HEK293 (cell line): Measurements from ENCODE around the gene EPB41L2.

Experiments used
- CTCF ChIA-PET: fragments of 350-600 bp; formaldehyde crosslinking; extraction: SDS; loops from one replicate; lab custom pipeline; 2021; ENCODE audit warnings: antibody characterized with exemption; lab: Yijun Ruan, JAX
- POLR2A ChIA-PET: fragments of 300-600 bp; formaldehyde crosslinking; extraction: SDS; loops from one replicate; lab custom pipeline; 2020; ENCODE audit warnings: antibody characterized with exemption, inconsistent platforms; lab: Yijun Ruan, JAX
- H3K27ac ChIP-seq: fragments of 200-500 bp; sonication (Bioruptor generic); 2 replicates; pipeline ENCODE4 v1.5.1; 2014; ENCODE audit warnings: low read depth, low read length, control low read depth, inconsistent platforms; ENCODE audit errors: extremely low read depth
- H3K36me3 ChIP-seq, 2 experiments: fragments of 200-500 bp in 1 of 2; sonication (Bioruptor generic) in 1 of 2; 1 replicate in 1 of 2; 2 replicates in 1 of 2; pipeline ENCODE4 v1.5.1; 2014 to 2017; ENCODE audit warnings: inconsistent platforms in 2 of 2, low read length in 2 of 2; ENCODE audit not compliant: control insufficient read depth in 2 of 2, insufficient read depth in 1 of 2
- H3K4me1 ChIP-seq: fragments of 200-500 bp; sonication (Bioruptor generic); 2 replicates; pipeline ENCODE4 v1.5.1; 2014; ENCODE audit warnings: mild to moderate bottlenecking, low read length, inconsistent platforms; ENCODE audit not compliant: control insufficient read depth, insufficient read depth
- H3K4me3 ChIP-seq: 2 replicates; pipeline ENCODE4 v1.5.1; 2011; ENCODE audit warnings: low read depth, mild to moderate bottlenecking, control low read depth, low read length, moderate library complexity
- H3K9me3 ChIP-seq: fragments of 200-500 bp; sonication (Bioruptor generic); 2 replicates; pipeline ENCODE4 v1.5.1; 2014; ENCODE audit warnings: low read depth, low read length, inconsistent platforms; ENCODE audit not compliant: control insufficient read depth, insufficient read depth
- BCL11B ChIP-seq: fragments of 450-650 bp; formaldehyde crosslinking; IDR thresholded peaks from 2 replicates; pipeline ENCODE4 v1.5.1; 2016; ENCODE audit warnings: low read depth, missing biosample characterization, missing genetic modification characterization
- FEZF1 ChIP-seq: fragments of 450-650 bp; formaldehyde crosslinking; IDR thresholded peaks from 2 replicates; pipeline ENCODE4 v1.5.1; 2016; ENCODE audit warnings: missing biosample characterization, missing genetic modification characterization
- GFI1B ChIP-seq: fragments of 450-650 bp; formaldehyde crosslinking; IDR thresholded peaks from 2 replicates; pipeline ENCODE4 v1.5.1; 2016; ENCODE audit warnings: missing biosample characterization, missing genetic modification characterization
- GLIS1 ChIP-seq: fragments of 450-650 bp; formaldehyde crosslinking; IDR thresholded peaks from 2 replicates; pipeline ENCODE4 v1.5.1; 2016; ENCODE audit warnings: missing biosample characterization, missing genetic modification characterization
- KLF1 ChIP-seq: fragments of 450-650 bp; formaldehyde crosslinking; IDR thresholded peaks from 2 replicates; pipeline ENCODE4 v1.5.1; 2016; ENCODE audit warnings: missing biosample characterization, missing genetic modification characterization
- KLF8 ChIP-seq: fragments of 450-650 bp; formaldehyde crosslinking; IDR thresholded peaks from 2 replicates; pipeline ENCODE4 v1.5.1; 2016; ENCODE audit warnings: missing biosample characterization, missing genetic modification characterization
- MZF1 ChIP-seq: fragments of 450-650 bp; formaldehyde crosslinking; IDR thresholded peaks from 2 replicates; pipeline ENCODE4 v1.5.1; 2017; ENCODE audit warnings: missing biosample characterization, missing genetic modification characterization, borderline replicate concordance
- PATZ1 ChIP-seq: fragments of 450-650 bp; formaldehyde crosslinking; IDR thresholded peaks from 2 replicates; pipeline ENCODE4 v1.5.1; 2016; ENCODE audit warnings: missing biosample characterization, missing genetic modification characterization
- TCF7L2 ChIP-seq: IDR thresholded peaks from 2 replicates; pipeline ENCODE4 v1.6.1; 2011; ENCODE audit warnings: low read depth, mild to moderate bottlenecking, inconsistent platforms, low read length, moderate library complexity, borderline replicate concordance
- TRIM28 ChIP-seq: IDR thresholded peaks from 2 replicates; pipeline ENCODE4 v1.6.1; 2011; ENCODE audit warnings: low read length, control low read depth, borderline replicate concordance
- WT1 ChIP-seq: fragments of 450-650 bp; formaldehyde crosslinking; IDR thresholded peaks from 2 replicates; pipeline ENCODE4 v1.5.1; 2016; ENCODE audit warnings: missing biosample characterization, missing genetic modification characterization
- ZFP41 ChIP-seq: fragments of 450-650 bp; formaldehyde crosslinking; IDR thresholded peaks from 2 replicates; pipeline ENCODE4 v1.5.1; 2016; ENCODE audit warnings: missing biosample characterization, missing genetic modification characterization, borderline replicate concordance
- ZNF132 ChIP-seq: fragments of 450-650 bp; formaldehyde crosslinking; IDR thresholded peaks from 2 replicates; pipeline ENCODE4 v1.5.1; 2017; ENCODE audit warnings: missing biosample characterization, missing genetic modification characterization, borderline replicate concordance
- ZNF175 ChIP-seq: fragments of 450-650 bp; formaldehyde crosslinking; IDR thresholded peaks from 2 replicates; pipeline ENCODE4 v1.5.1; 2016; ENCODE audit warnings: missing biosample characterization, missing genetic modification characterization
- ZNF184 ChIP-seq: fragments of 450-650 bp; IDR thresholded peaks from 2 replicates; pipeline ENCODE4 v1.5.1; 2018; ENCODE audit warnings: missing biosample characterization, mild to moderate bottlenecking, missing genetic modification characterization
- ZNF214 ChIP-seq: fragments of 450-650 bp; formaldehyde crosslinking; IDR thresholded peaks from 2 replicates; pipeline ENCODE4 v1.5.1; 2017; ENCODE audit warnings: missing biosample characterization, mild to moderate bottlenecking, missing genetic modification characterization, borderline replicate concordance
- ZNF37A ChIP-seq: fragments of 450-650 bp; IDR thresholded peaks from 2 replicates; pipeline ENCODE4 v1.5.1; 2018; ENCODE audit warnings: missing biosample characterization, missing genetic modification characterization
- ZNF426 ChIP-seq: fragments of 450-650 bp; formaldehyde crosslinking; IDR thresholded peaks from 2 replicates; pipeline ENCODE4 v1.5.1; 2017; ENCODE audit warnings: missing biosample characterization, missing genetic modification characterization, mild to moderate bottlenecking, inconsistent platforms, moderate library complexity
- ZNF501 ChIP-seq: fragments of 450-650 bp; formaldehyde crosslinking; IDR thresholded peaks from 2 replicates; pipeline ENCODE4 v1.5.1; 2016; ENCODE audit warnings: missing biosample characterization, missing genetic modification characterization
- ZNF600 ChIP-seq: fragments of 450-650 bp; formaldehyde crosslinking; IDR thresholded peaks from 2 replicates; pipeline ENCODE4 v1.5.1; 2016; ENCODE audit warnings: missing biosample characterization, missing genetic modification characterization
- ZNF658 ChIP-seq: fragments of 450-650 bp; formaldehyde crosslinking; IDR thresholded peaks from 2 replicates; pipeline ENCODE4; 2016; ENCODE audit warnings: missing biosample characterization, missing genetic modification characterization
- ZNF776 ChIP-seq: fragments of 450-650 bp; formaldehyde crosslinking; IDR thresholded peaks from 2 replicates; pipeline ENCODE4 v1.5.0; 2017; ENCODE audit warnings: missing biosample characterization, missing genetic modification characterization, borderline replicate concordance
- ZNF785 ChIP-seq: fragments of 450-650 bp; formaldehyde crosslinking; IDR thresholded peaks from 2 replicates; pipeline ENCODE4 v1.5.1; 2016; ENCODE audit warnings: missing biosample characterization, missing genetic modification characterization
- TF ChIP-seq, protein P1 (sequence below): fragments of 450-650 bp; formaldehyde crosslinking; IDR thresholded peaks from 2 replicates; pipeline ENCODE4 v1.5.1; 2016; ENCODE audit warnings: missing biosample characterization, missing genetic modification characterization
- TF ChIP-seq, protein P2 (sequence below): fragments of 450-650 bp; formaldehyde crosslinking; IDR thresholded peaks from 2 replicates; pipeline ENCODE4 v1.5.1; 2016; ENCODE audit warnings: missing biosample characterization, missing genetic modification characterization
- TF ChIP-seq, protein P3 (sequence below): fragments of 450-650 bp; formaldehyde crosslinking; IDR thresholded peaks from 2 replicates; pipeline ENCODE4; 2016; ENCODE audit warnings: missing biosample characterization, missing genetic modification characterization
- TF ChIP-seq, protein P4 (sequence below): fragments of 450-650 bp; formaldehyde crosslinking; IDR thresholded peaks from 2 replicates; pipeline ENCODE4 v1.5.1; 2016; ENCODE audit warnings: missing biosample characterization, missing genetic modification characterization, borderline replicate concordance

The EPB41L2 gene

GRCh38 chr6:130958468-130958867, 104.6 kb downstream of the EPB41L2 start (continued):
- TF ChIP-seq, protein P1, sequence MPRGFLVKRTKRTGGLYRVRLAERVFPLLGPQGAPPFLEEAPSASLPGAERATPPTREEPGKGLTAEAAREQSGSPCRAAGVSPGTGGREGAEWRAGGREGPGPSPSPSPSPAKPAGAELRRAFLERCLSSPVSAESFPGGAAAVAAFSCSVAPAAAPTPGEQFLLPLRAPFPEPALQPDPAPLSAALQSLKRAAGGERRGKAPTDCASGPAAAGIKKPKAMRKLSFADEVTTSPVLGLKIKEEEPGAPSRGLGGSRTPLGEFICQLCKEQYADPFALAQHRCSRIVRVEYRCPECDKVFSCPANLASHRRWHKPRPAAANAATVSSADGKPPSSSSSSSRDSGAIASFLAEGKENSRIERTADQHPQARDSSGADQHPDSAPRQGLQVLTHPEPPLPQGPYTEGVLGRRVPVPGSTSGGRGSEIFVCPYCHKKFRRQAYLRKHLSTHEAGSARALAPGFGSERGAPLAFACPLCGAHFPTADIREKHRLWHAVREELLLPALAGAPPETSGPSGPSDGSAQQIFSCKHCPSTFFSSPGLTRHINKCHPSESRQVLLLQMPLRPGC (tag by site-specific recombination) = peak; percentile 50; the same call in 1 of the 2 replicates
- peak; percentile 31; the same call in 1 of the 2 replicates for TF ChIP-seq PATZ1 (tag by site-specific recombination)
- TF ChIP-seq ZNF600 (tag by site-specific recombination) = 0 out of 2 replicates have a peak, but pooled peaks have one; percentile 44
- TF ChIP-seq, protein P2, sequence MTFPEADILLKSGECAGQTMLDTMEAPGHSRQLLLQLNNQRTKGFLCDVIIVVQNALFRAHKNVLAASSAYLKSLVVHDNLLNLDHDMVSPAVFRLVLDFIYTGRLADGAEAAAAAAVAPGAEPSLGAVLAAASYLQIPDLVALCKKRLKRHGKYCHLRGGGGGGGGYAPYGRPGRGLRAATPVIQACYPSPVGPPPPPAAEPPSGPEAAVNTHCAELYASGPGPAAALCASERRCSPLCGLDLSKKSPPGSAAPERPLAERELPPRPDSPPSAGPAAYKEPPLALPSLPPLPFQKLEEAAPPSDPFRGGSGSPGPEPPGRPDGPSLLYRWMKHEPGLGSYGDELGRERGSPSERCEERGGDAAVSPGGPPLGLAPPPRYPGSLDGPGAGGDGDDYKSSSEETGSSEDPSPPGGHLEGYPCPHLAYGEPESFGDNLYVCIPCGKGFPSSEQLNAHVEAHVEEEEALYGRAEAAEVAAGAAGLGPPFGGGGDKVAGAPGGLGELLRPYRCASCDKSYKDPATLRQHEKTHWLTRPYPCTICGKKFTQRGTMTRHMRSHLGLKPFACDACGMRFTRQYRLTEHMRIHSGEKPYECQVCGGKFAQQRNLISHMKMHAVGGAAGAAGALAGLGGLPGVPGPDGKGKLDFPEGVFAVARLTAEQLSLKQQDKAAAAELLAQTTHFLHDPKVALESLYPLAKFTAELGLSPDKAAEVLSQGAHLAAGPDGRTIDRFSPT = no peak
- peak; percentile 75 for TF ChIP-seq WT1 (tag by site-specific recombination)
- TF ChIP-seq FEZF1 (tag by site-specific recombination) = peak; percentile 19; the same call in 1 of the 2 replicates

DNA sequence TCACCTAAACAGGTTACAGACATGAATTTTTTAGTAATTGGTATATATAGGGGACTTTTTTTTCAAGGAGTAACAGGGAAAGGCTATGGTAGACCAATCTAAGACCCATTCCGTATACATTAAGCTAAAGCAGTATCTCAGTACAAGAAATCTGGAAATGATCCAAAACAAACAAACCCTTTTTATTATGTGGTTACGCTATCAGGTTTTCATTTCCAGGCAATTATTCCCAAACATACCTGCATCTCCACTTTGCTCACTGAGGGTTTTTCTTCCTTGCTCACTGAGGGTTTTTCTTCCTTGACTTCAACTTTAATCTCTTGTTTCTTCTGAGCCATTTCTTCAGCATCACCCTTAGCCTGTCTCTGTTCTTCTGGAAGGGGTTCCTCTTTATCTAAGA, 107.3 kb downstream of the EPB41L2 start:
- POLR2A ChIA-PET = interaction anchor here (0.5 to 1.1 kb wide), 3 partner anchors 29 to 105 kb away, joined by 3 read pairs; no protein-coding TSS in a partner anchor
- no peak overlapping the region for H3K4me3 ChIP-seq
- CTCF ChIA-PET = interaction anchor here (0.6 to 0.8 kb wide), 2 partner anchors 17 to 36 kb away, joined by 3 to 5 read pairs; no protein-coding TSS in a partner anchor
- peaks cover 45% of the 10 kb centered on the region for H3K4me1 ChIP-seq
- H3K27ac ChIP-seq = peak overlapping the region; percentile 79
- no peaks in the 10 kb centered on the region for H3K36me3 ChIP-seq
- H3K9me3 ChIP-seq = no peaks in the 10 kb centered on the region
- TF ChIP-seq ZNF658 (no peak), TCF7L2 (peak; percentile 34; the same call in 1 of the 2 replicates), ZNF501 (tag by site-specific recombination) (no peak), MZF1 (tag by site-specific recombination) (no peak), GLIS1 (tag by site-specific recombination) (no peak), ZNF132 (tag by site-specific recombination) (no peak), ZNF776 (tag by site-specific recombination) (no peak), ZNF37A (tag by site-specific recombination) (0 out of 2 replicates have a peak, but pooled peaks have one; percentile 26), ZNF785 (tag by site-specific recombination) (no peak), ZNF214 (tag by site-specific recombination) (no peak), KLF8 (tag by site-specific recombination) (peak; percentile 59; the same call in 1 of the 2 replicates), ZFP41 (tag by site-specific recombination) (no peak), BCL11B (0 out of 2 replicates have a peak, but pooled peaks have one; percentile 21), KLF1 (tag by site-specific recombination) (no peak), GFI1B (peak; percentile 73; the same call in 1 of the 2 replicates), ZNF184 (tag by site-specific recombination) (no peak), ZNF426 (tag by site-specific recombination) (no peak), ZNF175 (no peak), TRIM28 (peak; percentile 88)
- TF ChIP-seq, protein P3, sequence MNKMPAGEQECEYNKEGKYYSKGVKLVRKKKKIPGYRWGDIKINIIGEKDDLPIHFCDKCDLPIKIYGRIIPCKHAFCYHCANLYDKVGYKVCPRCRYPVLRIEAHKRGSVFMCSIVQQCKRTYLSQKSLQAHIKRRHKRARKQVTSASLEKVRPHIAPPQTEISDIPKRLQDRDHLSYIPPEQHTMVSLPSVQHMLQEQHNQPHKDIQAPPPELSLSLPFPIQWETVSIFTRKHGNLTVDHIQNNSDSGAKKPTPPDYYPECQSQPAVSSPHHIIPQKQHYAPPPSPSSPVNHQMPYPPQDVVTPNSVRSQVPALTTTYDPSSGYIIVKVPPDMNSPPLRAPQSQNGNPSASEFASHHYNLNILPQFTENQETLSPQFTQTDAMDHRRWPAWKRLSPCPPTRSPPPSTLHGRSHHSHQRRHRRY (tag by site-specific recombination) = no peak
- TF ChIP-seq, protein P1 (tag by site-specific recombination) = peak; percentile 94
- TF ChIP-seq, protein P4, sequence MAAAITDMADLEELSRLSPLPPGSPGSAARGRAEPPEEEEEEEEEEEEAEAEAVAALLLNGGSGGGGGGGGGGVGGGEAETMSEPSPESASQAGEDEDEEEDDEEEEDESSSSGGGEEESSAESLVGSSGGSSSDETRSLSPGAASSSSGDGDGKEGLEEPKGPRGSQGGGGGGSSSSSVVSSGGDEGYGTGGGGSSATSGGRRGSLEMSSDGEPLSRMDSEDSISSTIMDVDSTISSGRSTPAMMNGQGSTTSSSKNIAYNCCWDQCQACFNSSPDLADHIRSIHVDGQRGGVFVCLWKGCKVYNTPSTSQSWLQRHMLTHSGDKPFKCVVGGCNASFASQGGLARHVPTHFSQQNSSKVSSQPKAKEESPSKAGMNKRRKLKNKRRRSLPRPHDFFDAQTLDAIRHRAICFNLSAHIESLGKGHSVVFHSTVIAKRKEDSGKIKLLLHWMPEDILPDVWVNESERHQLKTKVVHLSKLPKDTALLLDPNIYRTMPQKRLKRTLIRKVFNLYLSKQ (tag by site-specific recombination) = no peak
